WTC11 (cell line): Measurements from ENCODE around the gene RFNG.

Experiments used
- CREM ChIP-seq: sonication (generic); formaldehyde crosslinking; IDR thresholded peaks from 2 replicates; pipeline ENCODE4 v1.8.1; 2022; ENCODE audit warnings: mild to moderate bottlenecking, missing genetic modification reagents, moderate library complexity
- CTCF ChIP-seq: fragments of 200-600 bp; IDR thresholded peaks from 2 replicates; pipeline ENCODE4 v1.8.0; 2022; ENCODE audit warnings: antibody characterized with exemption
- E2F1 ChIP-seq: sonication (generic); formaldehyde crosslinking; IDR thresholded peaks from 2 replicates; pipeline ENCODE4 v1.8.0; 2022; ENCODE audit warnings: mild to moderate bottlenecking, missing genetic modification reagents
- ESRRA ChIP-seq: sonication (generic); formaldehyde crosslinking; IDR thresholded peaks from 2 replicates; pipeline ENCODE4 v1.8.1; 2022; ENCODE audit warnings: mild to moderate bottlenecking, missing genetic modification reagents, borderline replicate concordance
- NR2C2 ChIP-seq: sonication (generic); formaldehyde crosslinking; IDR thresholded peaks from 2 replicates; pipeline ENCODE4 v1.8.0; 2022; ENCODE audit warnings: mild to moderate bottlenecking, missing genetic modification reagents
- TF ChIP-seq, protein P1 (sequence below): sonication (generic); formaldehyde crosslinking; IDR thresholded peaks from 2 replicates; pipeline ENCODE4 v1.8.1; 2022; ENCODE audit warnings: mild to moderate bottlenecking, missing genetic modification reagents, moderate library complexity, borderline replicate concordance
- TF ChIP-seq, protein P2 (sequence below): sonication (generic); formaldehyde crosslinking; IDR thresholded peaks from 2 replicates; pipeline ENCODE4 v1.8.0; 2022; ENCODE audit warnings: mild to moderate bottlenecking, missing genetic modification reagents
- TF ChIP-seq, protein P3 (sequence below): fragments of 250-450 bp; sonication (Bioruptor Pico); IDR thresholded peaks from 2 replicates; pipeline ENCODE4 v1.9.0; 2021; ENCODE audit warnings: mild to moderate bottlenecking
- TF ChIP-seq, protein P4 (sequence below): sonication (generic); formaldehyde crosslinking; IDR thresholded peaks from 2 replicates; pipeline ENCODE4 v1.8.1; 2023; ENCODE audit warnings: mild to moderate bottlenecking, missing genetic modification reagents, moderate library complexity
- TF ChIP-seq, protein P5 (sequence below): sonication (generic); formaldehyde crosslinking; IDR thresholded peaks from 2 replicates; pipeline ENCODE4 v1.8.1; 2023; ENCODE audit warnings: mild to moderate bottlenecking, missing genetic modification reagents, moderate library complexity

DNA sequence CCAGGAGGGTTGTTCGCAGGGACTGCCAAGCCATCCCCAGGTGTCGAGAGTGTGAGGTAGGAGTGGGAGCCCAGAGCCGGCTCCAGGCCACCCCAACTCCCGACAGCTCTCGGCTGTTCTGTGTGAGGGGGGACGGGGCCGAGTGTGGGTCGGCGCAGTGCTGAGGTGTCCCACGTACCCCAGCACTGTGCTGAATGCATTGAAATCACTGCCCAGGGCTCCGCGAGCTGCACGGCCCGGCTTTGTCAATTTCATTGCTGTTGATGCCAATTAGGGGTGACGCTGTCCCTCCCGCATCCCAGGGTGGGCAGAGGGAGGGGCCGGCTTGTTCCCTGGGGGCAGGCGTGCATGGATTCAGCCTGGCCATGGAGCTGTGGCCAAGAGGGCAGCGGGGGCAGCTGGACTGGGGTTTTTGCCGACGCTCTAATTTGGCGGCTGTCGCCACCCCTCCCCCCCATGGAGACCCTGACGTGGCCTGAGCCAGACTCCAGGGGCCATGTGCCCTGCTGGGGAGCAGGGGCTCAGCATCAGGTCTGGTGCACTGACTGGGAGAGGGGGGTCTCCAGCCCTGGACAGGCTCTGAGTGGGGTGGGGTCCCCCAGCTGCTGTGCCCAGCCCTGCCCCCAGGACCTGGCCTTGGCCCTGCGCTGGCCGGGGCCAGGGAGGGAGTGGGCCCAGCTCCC is 43.2 kb downstream of the RFNG start:
- TF ChIP-seq, protein P1, sequence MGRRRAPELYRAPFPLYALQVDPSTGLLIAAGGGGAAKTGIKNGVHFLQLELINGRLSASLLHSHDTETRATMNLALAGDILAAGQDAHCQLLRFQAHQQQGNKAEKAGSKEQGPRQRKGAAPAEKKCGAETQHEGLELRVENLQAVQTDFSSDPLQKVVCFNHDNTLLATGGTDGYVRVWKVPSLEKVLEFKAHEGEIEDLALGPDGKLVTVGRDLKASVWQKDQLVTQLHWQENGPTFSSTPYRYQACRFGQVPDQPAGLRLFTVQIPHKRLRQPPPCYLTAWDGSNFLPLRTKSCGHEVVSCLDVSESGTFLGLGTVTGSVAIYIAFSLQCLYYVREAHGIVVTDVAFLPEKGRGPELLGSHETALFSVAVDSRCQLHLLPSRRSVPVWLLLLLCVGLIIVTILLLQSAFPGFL (CRISPR knock-in tag): no peak
- no peak for TF ChIP-seq CTCF
- TF ChIP-seq, protein P2, sequence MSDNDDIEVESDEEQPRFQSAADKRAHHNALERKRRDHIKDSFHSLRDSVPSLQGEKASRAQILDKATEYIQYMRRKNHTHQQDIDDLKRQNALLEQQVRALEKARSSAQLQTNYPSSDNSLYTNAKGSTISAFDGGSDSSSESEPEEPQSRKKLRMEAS (CRISPR knock-in tag): no peak
- TF ChIP-seq, protein P3, sequence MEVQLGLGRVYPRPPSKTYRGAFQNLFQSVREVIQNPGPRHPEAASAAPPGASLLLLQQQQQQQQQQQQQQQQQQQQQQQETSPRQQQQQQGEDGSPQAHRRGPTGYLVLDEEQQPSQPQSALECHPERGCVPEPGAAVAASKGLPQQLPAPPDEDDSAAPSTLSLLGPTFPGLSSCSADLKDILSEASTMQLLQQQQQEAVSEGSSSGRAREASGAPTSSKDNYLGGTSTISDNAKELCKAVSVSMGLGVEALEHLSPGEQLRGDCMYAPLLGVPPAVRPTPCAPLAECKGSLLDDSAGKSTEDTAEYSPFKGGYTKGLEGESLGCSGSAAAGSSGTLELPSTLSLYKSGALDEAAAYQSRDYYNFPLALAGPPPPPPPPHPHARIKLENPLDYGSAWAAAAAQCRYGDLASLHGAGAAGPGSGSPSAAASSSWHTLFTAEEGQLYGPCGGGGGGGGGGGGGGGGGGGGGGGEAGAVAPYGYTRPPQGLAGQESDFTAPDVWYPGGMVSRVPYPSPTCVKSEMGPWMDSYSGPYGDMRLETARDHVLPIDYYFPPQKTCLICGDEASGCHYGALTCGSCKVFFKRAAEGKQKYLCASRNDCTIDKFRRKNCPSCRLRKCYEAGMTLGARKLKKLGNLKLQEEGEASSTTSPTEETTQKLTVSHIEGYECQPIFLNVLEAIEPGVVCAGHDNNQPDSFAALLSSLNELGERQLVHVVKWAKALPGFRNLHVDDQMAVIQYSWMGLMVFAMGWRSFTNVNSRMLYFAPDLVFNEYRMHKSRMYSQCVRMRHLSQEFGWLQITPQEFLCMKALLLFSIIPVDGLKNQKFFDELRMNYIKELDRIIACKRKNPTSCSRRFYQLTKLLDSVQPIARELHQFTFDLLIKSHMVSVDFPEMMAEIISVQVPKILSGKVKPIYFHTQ: no peak
- no peak for TF ChIP-seq NR2C2 (CRISPR knock-in tag)
- TF ChIP-seq CREM (CRISPR knock-in tag): no peak
- TF ChIP-seq, protein P4, sequence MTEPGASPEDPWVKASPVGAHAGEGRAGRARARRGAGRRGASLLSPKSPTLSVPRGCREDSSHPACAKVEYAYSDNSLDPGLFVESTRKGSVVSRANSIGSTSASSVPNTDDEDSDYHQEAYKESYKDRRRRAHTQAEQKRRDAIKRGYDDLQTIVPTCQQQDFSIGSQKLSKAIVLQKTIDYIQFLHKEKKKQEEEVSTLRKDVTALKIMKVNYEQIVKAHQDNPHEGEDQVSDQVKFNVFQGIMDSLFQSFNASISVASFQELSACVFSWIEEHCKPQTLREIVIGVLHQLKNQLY (CRISPR knock-in tag): no peak
- TF ChIP-seq, protein P5, sequence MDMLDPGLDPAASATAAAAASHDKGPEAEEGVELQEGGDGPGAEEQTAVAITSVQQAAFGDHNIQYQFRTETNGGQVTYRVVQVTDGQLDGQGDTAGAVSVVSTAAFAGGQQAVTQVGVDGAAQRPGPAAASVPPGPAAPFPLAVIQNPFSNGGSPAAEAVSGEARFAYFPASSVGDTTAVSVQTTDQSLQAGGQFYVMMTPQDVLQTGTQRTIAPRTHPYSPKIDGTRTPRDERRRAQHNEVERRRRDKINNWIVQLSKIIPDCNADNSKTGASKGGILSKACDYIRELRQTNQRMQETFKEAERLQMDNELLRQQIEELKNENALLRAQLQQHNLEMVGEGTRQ (CRISPR knock-in tag): no peak
- TF ChIP-seq ESRRA: no peak
- TF ChIP-seq E2F1 (CRISPR knock-in tag): no peak
